NCI-H345 (cell line): Measurements from ENCODE around the gene LRRC3.

Experiments
- DNase-seq: peaks from one replicate; lab custom pipeline; 2025; lab: John Stamatoyannopoulos, UW

Gene LRRC3

GRCh38 chr21:44438531-44439210 lies 16.6 kb upstream of the LRRC3 start:
- DNase-seq: no peak

- DNase-seq: no peak
These were observed 16.1 kb upstream of the LRRC3 start for GRCh38 chr21:44439211-44439600.

- no peak for DNase-seq
These were observed 14.9 kb upstream of the LRRC3 start for GRCh38 chr21:44440241-44441040.

- DNase-seq: no peak
These were observed 14.3 kb upstream of the LRRC3 start for GRCh38 chr21:44441041-44441400.

GRCh38 chr21:44441581-44442265 lies 13.6 kb upstream of the LRRC3 start:
- no peak for DNase-seq

- no peak for DNase-seq
These were observed 12.8 kb upstream of the LRRC3 start for GRCh38 chr21:44442266-44443125.

GRCh38 chr21:44443291-44443890 lies 11.9 kb upstream of the LRRC3 start:
- DNase-seq: no peak

GRCh38 chr21:44443891-44444285 lies 11.4 kb upstream of the LRRC3 start:
- no peak for DNase-seq

- no peak for DNase-seq
These were observed 10.9 kb upstream of the LRRC3 start for GRCh38 chr21:44444286-44444931.

- DNase-seq: no peak
These were observed 10.0 kb upstream of the LRRC3 start for GRCh38 chr21:44445145-44445812.

GRCh38 chr21:44448651-44449131 lies 6.6 kb upstream of the LRRC3 start:
- DNase-seq: no peak

- DNase-seq: no peak
These were observed 5.6 kb upstream of the LRRC3 start for GRCh38 chr21:44449473-44450363.

GRCh38 chr21:44450402-44450801 lies 4.9 kb upstream of the LRRC3 start:
- no peak for DNase-seq

- no peak for DNase-seq
These were observed 4.3 kb upstream of the LRRC3 start for GRCh38 chr21:44450999-44451398.

- DNase-seq: no peak
These were observed 2.2 kb upstream of the LRRC3 start for GRCh38 chr21:44453120-44453519.

GRCh38 chr21:44454058-44454457 lies 1.3 kb upstream of the LRRC3 start:
- no peak for DNase-seq

- DNase-seq: peak; percentile 64
These were observed 359 bp downstream of the LRRC3 start for GRCh38 chr21:44455524-44456213.

- DNase-seq: no peak
These were observed 1.1 kb downstream of the LRRC3 start for GRCh38 chr21:44456214-44456914.
